K562 (cell line): Measurements from ENCODE around the gene REEP2. TPM values are rescaled to one million over a fixed set of nuclear protein-coding genes. Genes with fewer than 3 reads are reported as not detected.

Experiments used
- BHLHE40 ChIP-seq: IDR thresholded peaks from 2 replicates; pipeline ENCODE4 v1.6.1; 2011; ENCODE audit warnings: low read length, improper control_type of control experiment
- CBFA2T2 ChIP-seq: fragments of 450-650 bp; conservative IDR thresholded peaks from 2 replicates; pipeline ENCODE4 v1.6.1; 2017; ENCODE audit warnings: mild to moderate bottlenecking
- DMBX1 ChIP-seq: fragments of 250-450 bp; sonication (Bioruptor Pico); IDR thresholded peaks from 2 replicates; pipeline ENCODE4 v1.8.0; 2022; ENCODE audit warnings: inconsistent platforms, mild to moderate bottlenecking, moderate library complexity, borderline replicate concordance
- FOXP4 ChIP-seq: sonication (generic); formaldehyde crosslinking; IDR thresholded peaks from 2 replicates; pipeline ENCODE4 v1.8.0; 2022; ENCODE audit warnings: mild to moderate bottlenecking, missing genetic modification reagents, borderline replicate concordance
- KDM4B ChIP-seq, 2 experiments: fragments of 450-650 bp in 1 of 2; sonication (generic) in 1 of 2; IDR thresholded peaks; 2 replicates each; pipeline ENCODE4 v1.6.1; 2016 to 2017; ENCODE audit warnings: borderline replicate concordance in 2 of 2, antibody characterized with exemption in 1 of 2, low read depth in 1 of 2, mild to moderate bottlenecking in 1 of 2
- NCOA1 ChIP-seq: fragments of 450-650 bp; IDR thresholded peaks from 2 replicates; pipeline ENCODE4 v1.6.1; 2016; ENCODE audit warnings: low read depth
- NUFIP1 ChIP-seq: fragments of 450-650 bp; IDR thresholded peaks from 2 replicates; pipeline ENCODE4 v1.6.1; 2018; ENCODE audit not compliant: partially characterized antibody
- POLR2G ChIP-seq: fragments of 200-400 bp; formaldehyde crosslinking; IDR thresholded peaks from 2 replicates; pipeline ENCODE4 v1.6.1; 2017; ENCODE audit warnings: low read depth, mild to moderate bottlenecking, antibody characterized with exemption, low read length, moderate library complexity
- RBM25 ChIP-seq: fragments of 200-400 bp; formaldehyde crosslinking; IDR thresholded peaks from 2 replicates; pipeline ENCODE4 v1.6.1; 2018; ENCODE audit warnings: low read length, low read depth, moderate library complexity; ENCODE audit not compliant: severe bottlenecking
- SIRT6 ChIP-seq: IDR thresholded peaks from one replicate; pipeline ENCODE4 v1.6.1; 2012; ENCODE audit warnings: low read depth, mild to moderate bottlenecking, control low read depth, inconsistent platforms, low read length, moderate library complexity
- SMARCE1 ChIP-seq: fragments of 450-650 bp; IDR thresholded peaks from 2 replicates; pipeline ENCODE4 v1.7.1; 2016; ENCODE audit warnings: mild to moderate bottlenecking
- SOX6 ChIP-seq: fragments of 450-650 bp; IDR thresholded peaks from 2 replicates; pipeline ENCODE4 v1.6.1; 2014; ENCODE audit warnings: mild to moderate bottlenecking
- TFE3 ChIP-seq: fragments of 450-650 bp; formaldehyde crosslinking; IDR thresholded peaks from 2 replicates; pipeline ENCODE4 v1.4.0; 2020; ENCODE audit warnings: mild to moderate bottlenecking, mixed read lengths
- ZBTB2 ChIP-seq: fragments of 450-650 bp; IDR thresholded peaks from 2 replicates; pipeline ENCODE4 v1.6.1; 2016; ENCODE audit warnings: antibody characterized with exemption
- ZBTB5 ChIP-seq: fragments of 450-650 bp; IDR thresholded peaks from 2 replicates; pipeline ENCODE4 v1.6.1; 2017; ENCODE audit warnings: antibody characterized with exemption
- ZBTB7A ChIP-seq: IDR thresholded peaks from 2 replicates; pipeline ENCODE4 v1.6.1; 2011; ENCODE audit warnings: low read depth, mild to moderate bottlenecking, low read length, moderate library complexity, borderline replicate concordance; ENCODE audit not compliant: control insufficient read depth
- ZNF408 ChIP-seq: fragments of 250-450 bp; sonication (Bioruptor Pico); IDR thresholded peaks from 2 replicates; pipeline ENCODE4 v1.4.0; 2020; ENCODE audit warnings: low read depth, mild to moderate bottlenecking, moderate library complexity
- ZNF41 ChIP-seq: fragments of 250-450 bp; sonication (Bioruptor Pico); conservative IDR thresholded peaks from 2 replicates; pipeline ENCODE4 v1.4.0; 2020; ENCODE audit warnings: mild to moderate bottlenecking
- ZNF717 ChIP-seq: fragments of 250-450 bp; sonication (Bioruptor Pico); IDR thresholded peaks from 2 replicates; pipeline ENCODE4 v1.5.0; 2021
- ZNF766 ChIP-seq: fragments of 200-800 bp; sonication (Bioruptor generic); conservative IDR thresholded peaks from 2 replicates; pipeline ENCODE4 v1.6.1; 2016; ENCODE audit warnings: missing genetic modification characterization, missing compliant biosample characterization
- ZNF77 ChIP-seq: fragments of 250-450 bp; sonication (Bioruptor Pico); IDR thresholded peaks from 2 replicates; pipeline ENCODE4 v1.5.0; 2020
- polyA plus RNA-seq, 8 experiments: library from polyadenylated mRNA; depleted of rRNA in 4 of 8; stranded (reverse) in 5 of 8; unstranded in 3 of 8; fragments of >200 nt; fragmentation: Nextera tagmentation in 2 of 8; fragmentation: Illumina TruSeq in 1 of 8; extraction: Ambion mirVana in 2 of 8; extraction: Trizol in 1 of 8; gene quantifications; 2 replicates each; pipeline versions ENCODE4 v1.2.1 to v1.2.3, GENCODE V29; 2011 to 2014; ENCODE audit warnings: inconsistent platforms in 1 of 8, missing spikeins in 1 of 8
- total RNA-seq, 7 experiments: library from RNA; depleted of rRNA in 6 of 7; stranded (reverse); fragments of >200 nt in 6 of 7; fragmentation: Illumina TruSeq in 2 of 7; extraction: Trizol in 2 of 7; gene quantifications; 2 replicates each; pipeline versions ENCODE4 v1.2.1 to v1.2.3, GENCODE V29; 2011 to 2021; ENCODE audit warnings: low replicate concordance in 1 of 7

The REEP2 gene
- total and polyA plus RNA-seq, 9 of the 15 experiments (the other 6 are each of a cell fraction or from before 2014, with no cell fraction given) = 0.03 to 1.1 (median 0.12) TPM; not detected in 1

GRCh38 chr5:138465261-138466124, 26.6 kb downstream of the REEP2 start, which contains the start of gene EGR1 (continued):
- TF ChIP-seq FOXP4 (CRISPR knock-in tag) (no peak), ZNF766 (no peak), SIRT6 (no peak), DMBX1 (no peak), CBFA2T2 (no peak), NUFIP1 (no peak), ZNF717 (CRISPR knock-in tag) (0 out of 2 replicates have a peak, but pooled peaks have one; percentile 43), SOX6 (no peak), ZBTB5 (no peak), NCOA1 (no peak), POLR2G (peak; percentile 89), SMARCE1 (no peak), RBM25 (no peak), ZBTB7A (peak; percentile 74; the same call in 1 of the 2 replicates), ZNF77 (CRISPR knock-in tag) (no peak), BHLHE40 (peak; percentile 41), ZBTB2 (no peak), TFE3 (no peak), KDM4B (IDR thresholded peaks at IDR 0.05; ENCODE audit: borderline replicate concordance in 2 of 2, low read depth in 1 of 2) (no peak; a peak in 1 of 4 replicates), ZNF408 (no peak), ZNF41 (CRISPR knock-in tag) (no peak)
